ENCODE data around the gene WDFY4. TPM values are rescaled to one million over a fixed set of nuclear protein-coding genes. Genes with fewer than 3 reads are reported as not detected.

The WDFY4 gene
- total RNA-seq, 2 experiments from 2014 or later: 0.90 to 1.1 TPM

GRCh38 chr10:48678041-48678440 lies 6.6 kb upstream of the WDFY4 start:
- H3K27me3 Mint-ChIP-seq: no peaks in the 10 kb centered on the region
- no peak overlapping the region for H3K27ac Mint-ChIP-seq
- POLR2A ChIA-PET: no interaction called here
- no peaks in the 10 kb centered on the region for H3K4me1 Mint-ChIP-seq (ENCODE audit: low read depth)
- peaks cover 5% of the 10 kb centered on the region for H3K9me3 Mint-ChIP-seq
- H3K4me3 Mint-ChIP-seq: no peak overlapping the region
- TF ChIP-seq, protein P1, sequence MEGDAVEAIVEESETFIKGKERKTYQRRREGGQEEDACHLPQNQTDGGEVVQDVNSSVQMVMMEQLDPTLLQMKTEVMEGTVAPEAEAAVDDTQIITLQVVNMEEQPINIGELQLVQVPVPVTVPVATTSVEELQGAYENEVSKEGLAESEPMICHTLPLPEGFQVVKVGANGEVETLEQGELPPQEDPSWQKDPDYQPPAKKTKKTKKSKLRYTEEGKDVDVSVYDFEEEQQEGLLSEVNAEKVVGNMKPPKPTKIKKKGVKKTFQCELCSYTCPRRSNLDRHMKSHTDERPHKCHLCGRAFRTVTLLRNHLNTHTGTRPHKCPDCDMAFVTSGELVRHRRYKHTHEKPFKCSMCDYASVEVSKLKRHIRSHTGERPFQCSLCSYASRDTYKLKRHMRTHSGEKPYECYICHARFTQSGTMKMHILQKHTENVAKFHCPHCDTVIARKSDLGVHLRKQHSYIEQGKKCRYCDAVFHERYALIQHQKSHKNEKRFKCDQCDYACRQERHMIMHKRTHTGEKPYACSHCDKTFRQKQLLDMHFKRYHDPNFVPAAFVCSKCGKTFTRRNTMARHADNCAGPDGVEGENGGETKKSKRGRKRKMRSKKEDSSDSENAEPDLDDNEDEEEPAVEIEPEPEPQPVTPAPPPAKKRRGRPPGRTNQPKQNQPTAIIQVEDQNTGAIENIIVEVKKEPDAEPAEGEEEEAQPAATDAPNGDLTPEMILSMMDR (IDR thresholded peaks at IDR 0.05): no peak
- no peaks in the 10 kb centered on the region for H3K36me3 Mint-ChIP-seq (ENCODE audit: low read depth)
- DNase-seq (no peak), ATAC-seq (no peak)
- intact Hi-C loops (cut with micrococcal nuclease): no loop called here
- CTCF ChIA-PET: interaction anchor here (1.4 kb wide), 1 partner anchor 19 kb away, joined by 3 read pairs; no protein-coding TSS in a partner anchor

DNA sequence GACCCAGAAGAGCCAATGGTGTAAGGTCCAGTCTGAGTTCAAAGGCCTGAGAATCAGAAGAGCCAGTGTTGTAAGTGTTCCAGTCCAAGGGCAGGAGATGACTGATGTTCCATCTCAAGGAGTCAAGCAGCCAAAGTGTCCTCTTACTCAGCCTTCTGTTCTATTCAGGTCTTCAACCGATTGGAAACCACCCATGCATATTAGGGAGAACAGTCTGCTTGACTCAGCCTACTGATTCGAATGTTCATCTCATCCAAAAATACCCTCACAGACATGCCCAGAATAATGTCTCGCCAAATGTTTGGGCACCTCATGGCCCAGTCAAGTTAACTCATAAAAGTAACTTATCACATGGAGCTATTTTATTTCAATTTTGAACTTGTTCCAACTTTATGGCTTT lies 2.9 kb upstream of the WDFY4 start:
- CTCF ChIA-PET: interaction anchor here (1.5 kb wide), 1 partner anchor 24 kb away, joined by 5 read pairs; no protein-coding TSS in a partner anchor
- ATAC-seq (no peak), DNase-seq (no peak)
- TF ChIP-seq, protein P1 (IDR thresholded peaks at IDR 0.05): no peak
- Mint-ChIP-seq H3K4me3 (no peak overlapping the region), H3K9me3 (peaks cover 5% of the 10 kb centered on the region), H3K27ac (no peak overlapping the region), H3K36me3 (ENCODE audit: low read depth) (no peaks in the 10 kb centered on the region), H3K4me1 (ENCODE audit: low read depth) (no peaks in the 10 kb centered on the region), H3K27me3 (peaks cover 10% of the 10 kb centered on the region)
- intact Hi-C loops (cut with micrococcal nuclease): no loop called here
- POLR2A ChIA-PET: no interaction called here

GRCh38 chr10:48682265-48682664 lies 2.4 kb upstream of the WDFY4 start:
- ChIA-PET POLR2A (no interaction called here), CTCF (interaction anchor here (1.5 kb wide), 1 partner anchor 24 kb away, joined by 5 read pairs; no protein-coding TSS in a partner anchor)
- Mint-ChIP-seq H3K27me3 (peaks cover 10% of the 10 kb centered on the region), H3K27ac (no peak overlapping the region), H3K4me1 (ENCODE audit: low read depth) (no peaks in the 10 kb centered on the region), H3K36me3 (ENCODE audit: low read depth) (no peaks in the 10 kb centered on the region), H3K4me3 (no peak overlapping the region), H3K9me3 (peaks cover 5% of the 10 kb centered on the region)
- TF ChIP-seq, protein P1 (IDR thresholded peaks at IDR 0.05): no peak
- DNase-seq (no peak), ATAC-seq (no peak)
- intact Hi-C loops (cut with micrococcal nuclease): no loop called here

DNA sequence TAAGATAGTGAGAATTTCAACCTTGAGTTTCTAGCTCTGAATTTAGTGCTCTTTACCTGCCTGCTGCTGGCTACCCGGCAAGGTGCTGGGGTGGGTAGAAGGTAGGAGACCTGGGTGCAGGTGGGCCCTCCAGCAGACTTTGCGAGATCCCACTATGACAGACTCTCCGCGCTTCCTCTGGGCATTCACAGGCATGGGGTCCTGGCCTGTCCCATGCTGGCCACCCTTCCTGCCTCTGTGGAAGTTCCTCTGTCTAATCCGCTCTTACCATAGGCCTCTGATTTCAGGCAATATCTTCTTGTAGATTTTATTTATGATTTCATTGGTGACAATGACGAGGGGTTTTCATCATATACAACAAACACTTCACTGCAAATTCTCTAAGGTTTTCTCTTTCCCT lies 1.2 kb upstream of the WDFY4 start:
- H3K27me3 Mint-ChIP-seq: peaks cover 10% of the 10 kb centered on the region
- no peak overlapping the region for H3K27ac Mint-ChIP-seq
- H3K36me3 Mint-ChIP-seq (ENCODE audit: low read depth): no peaks in the 10 kb centered on the region
- ChIA-PET POLR2A (no interaction called here), CTCF (interaction anchor here (1.0 to 1.9 kb wide), 2 partner anchors 16 to 27 kb away, joined by 3 to 7 read pairs; no protein-coding TSS in a partner anchor)
- intact Hi-C loops (cut with micrococcal nuclease): no loop called here
- TF ChIP-seq, protein P1 (IDR thresholded peaks at IDR 0.05): no peak
- DNase-seq (no peak), ATAC-seq (no peak)
- H3K4me3 Mint-ChIP-seq: no peak overlapping the region
- H3K9me3 Mint-ChIP-seq: no peaks in the 10 kb centered on the region
- no peaks in the 10 kb centered on the region for H3K4me1 Mint-ChIP-seq (ENCODE audit: low read depth)

DNA sequence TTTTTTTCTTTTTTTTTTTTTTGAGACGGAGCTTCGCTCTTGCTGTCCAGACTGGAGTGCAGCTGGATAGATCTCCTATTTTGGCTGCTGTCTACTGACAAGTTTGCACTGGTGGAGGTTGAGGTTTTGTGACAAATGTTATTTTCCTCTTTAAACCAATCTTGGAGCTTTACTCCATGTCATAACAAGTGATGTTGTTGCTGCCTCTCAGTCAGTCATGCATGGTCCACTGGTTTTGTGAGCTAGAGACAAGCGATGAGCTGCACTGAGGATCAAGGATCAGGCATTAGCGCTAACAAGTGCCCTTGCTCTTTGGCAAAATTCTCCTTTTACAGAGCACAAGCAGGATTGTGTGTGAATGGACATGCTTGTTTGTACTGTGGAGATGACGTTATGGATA lies 805 bp upstream of the WDFY4 start:
- intact Hi-C loops (cut with micrococcal nuclease): no loop called here
- Mint-ChIP-seq H3K9me3 (no peaks in the 10 kb centered on the region), H3K27ac (no peak overlapping the region), H3K4me3 (no peak overlapping the region), H3K36me3 (ENCODE audit: low read depth) (no peaks in the 10 kb centered on the region), H3K27me3 (peaks cover 10% of the 10 kb centered on the region), H3K4me1 (ENCODE audit: low read depth) (no peaks in the 10 kb centered on the region)
- TF ChIP-seq, protein P1 (IDR thresholded peaks at IDR 0.05): no peak
- CTCF ChIA-PET: interaction anchor here (1.0 to 1.9 kb wide), 2 partner anchors 17 to 28 kb away, joined by 3 to 7 read pairs; no protein-coding TSS in a partner anchor
- POLR2A ChIA-PET: no interaction called here
- DNase-seq (no peak), ATAC-seq (no peak)

Data from activated CD8-positive, alpha-beta T cell treated with anti-CD3 and anti-CD28 coated beads for 36 hours (primary cell).